ENCODE results near the gene FARS2. TPM values are rescaled to one million over a fixed set of nuclear protein-coding genes. Genes with fewer than 3 reads are reported as not detected.

FARS2 gene
- polyA plus RNA-seq, 1 donor, result 18.7 TPM

- DNase-seq, result no peak
These were observed 205.2 kb downstream of the FARS2 start for GRCh38 chr6:5466281-5467136.

GRCh38 chr6:5468586-5468985 is 207.3 kb downstream of the FARS2 start:
- DNase-seq, result no peak

GRCh38 chr6:5469101-5469846 is 208.0 kb downstream of the FARS2 start:
- DNase-seq, result no peak

GRCh38 chr6:5471044-5471443 is 209.7 kb downstream of the FARS2 start:
- DNase-seq, result peak; percentile 57

GRCh38 chr6:5471637-5472398 is 210.5 kb downstream of the FARS2 start:
- no peak for DNase-seq

- no peak for DNase-seq
These were observed 211.3 kb downstream of the FARS2 start for GRCh38 chr6:5472571-5472970.

- DNase-seq, result no peak
These were observed 214.5 kb downstream of the FARS2 start for GRCh38 chr6:5475779-5476178.

- DNase-seq, result no peak
These were observed 217.1 kb downstream of the FARS2 start for GRCh38 chr6:5478380-5478779.

GRCh38 chr6:5481033-5481432 is 219.7 kb downstream of the FARS2 start:
- no peak for DNase-seq

- no peak for DNase-seq
These were observed 220.4 kb downstream of the FARS2 start for GRCh38 chr6:5481750-5482149.

- DNase-seq, result no peak
These were observed 221.3 kb downstream of the FARS2 start for GRCh38 chr6:5482619-5483018.

- DNase-seq, result no peak
These were observed 223.4 kb downstream of the FARS2 start for GRCh38 chr6:5484692-5485091.

- DNase-seq, result no peak
These were observed 224.9 kb downstream of the FARS2 start for GRCh38 chr6:5486214-5486613.

- DNase-seq, result no peak
These were observed 229.3 kb downstream of the FARS2 start for GRCh38 chr6:5490501-5491069.

GRCh38 chr6:5492356-5492755 is 231.0 kb downstream of the FARS2 start:
- DNase-seq, result no peak

GRCh38 chr6:5493806-5494205 is 232.5 kb downstream of the FARS2 start:
- DNase-seq, result no peak

GRCh38 chr6:5497896-5498578 is 236.7 kb downstream of the FARS2 start:
- DNase-seq, result no peak

GRCh38 chr6:5498579-5498899 is 237.2 kb downstream of the FARS2 start:
- no peak for DNase-seq

GRCh38 chr6:5499644-5500306 is 238.5 kb downstream of the FARS2 start:
- no peak for DNase-seq

- DNase-seq, result no peak
These were observed 240.5 kb downstream of the FARS2 start for GRCh38 chr6:5501837-5502236.

GRCh38 chr6:5504078-5504477 is 242.8 kb downstream of the FARS2 start:
- DNase-seq, result no peak

All from left kidney (tissue), 2 donors.